GM19099 (cell line): ENCODE data around the gene SIK2.

Experiments
- POLR2A ChIP-seq: IDR thresholded peaks from 3 replicates; pipeline ENCODE4 v1.6.1; 2011; ENCODE audit warnings: low read depth; ENCODE audit not compliant: insufficient read length; ENCODE audit errors: extremely low read depth

Gene SIK2

GRCh38 chr11:111572581-111572980 lies 29.7 kb upstream of the SIK2 start:
- no peak for TF ChIP-seq POLR2A

GRCh38 chr11:111573821-111574249 lies 28.4 kb upstream of the SIK2 start:
- no peak for TF ChIP-seq POLR2A

- TF ChIP-seq POLR2A = no peak
Observed at GRCh38 chr11:111574373-111575225, 27.6 kb upstream of the SIK2 start.

GRCh38 chr11:111575740-111576139 lies 26.5 kb upstream of the SIK2 start:
- TF ChIP-seq POLR2A = no peak

- TF ChIP-seq POLR2A = no peak
Observed at GRCh38 chr11:111577821-111578220, 24.4 kb upstream of the SIK2 start.

- no peak for TF ChIP-seq POLR2A
Observed at GRCh38 chr11:111581341-111581740, 20.9 kb upstream of the SIK2 start.

GRCh38 chr11:111582163-111582562 lies 20.1 kb upstream of the SIK2 start:
- no peak for TF ChIP-seq POLR2A

GRCh38 chr11:111582881-111583280 lies 19.4 kb upstream of the SIK2 start:
- no peak for TF ChIP-seq POLR2A

GRCh38 chr11:111585371-111585770 lies 16.9 kb upstream of the SIK2 start:
- no peak for TF ChIP-seq POLR2A

GRCh38 chr11:111586388-111586831 lies 15.8 kb upstream of the SIK2 start:
- TF ChIP-seq POLR2A = no peak

GRCh38 chr11:111589114-111589513 lies 13.1 kb upstream of the SIK2 start:
- no peak for TF ChIP-seq POLR2A

- no peak for TF ChIP-seq POLR2A
Observed at GRCh38 chr11:111589886-111590499, 12.3 kb upstream of the SIK2 start.

GRCh38 chr11:111591187-111591960 lies 10.9 kb upstream of the SIK2 start:
- TF ChIP-seq POLR2A = no peak

- TF ChIP-seq POLR2A = no peak
Observed at GRCh38 chr11:111592491-111592890, 9.8 kb upstream of the SIK2 start.

- TF ChIP-seq POLR2A = no peak
Observed at GRCh38 chr11:111596319-111596718, 5.9 kb upstream of the SIK2 start.

GRCh38 chr11:111598148-111598547 lies 4.1 kb upstream of the SIK2 start:
- TF ChIP-seq POLR2A = no peak

- TF ChIP-seq POLR2A = no peak
Observed at GRCh38 chr11:111598559-111598958, 3.7 kb upstream of the SIK2 start.

- TF ChIP-seq POLR2A = no peak
Observed at GRCh38 chr11:111601636-111601978, 642 bp upstream of the SIK2 start.
